K562 (cell line): ENCODE results near the gene GABPB1. TPM values are rescaled to one million over a fixed set of nuclear protein-coding genes. Genes with fewer than 3 reads are reported as not detected.

ENCODE experiments used
- ARID1B ChIP-seq: fragments of 450-650 bp; IDR thresholded peaks from 2 replicates; pipeline ENCODE4 v1.6.1; 2016; ENCODE audit warnings: antibody characterized with exemption, mild to moderate bottlenecking, inconsistent platforms
- CBFA2T3 ChIP-seq: fragments of 450-650 bp; IDR thresholded peaks from 2 replicates; pipeline ENCODE4 v1.6.1; 2017
- E2F5 ChIP-seq: sonication (generic); formaldehyde crosslinking; IDR thresholded peaks from 2 replicates; pipeline ENCODE4 v1.8.0; 2022; ENCODE audit warnings: mild to moderate bottlenecking, missing genetic modification reagents
- ETV6 ChIP-seq, 3 experiments: fragments of 150-350 bp in 1 of 3; sonication (generic) in 1 of 3; formaldehyde crosslinking in 1 of 3; IDR thresholded peaks; 2 replicates each; pipeline versions ENCODE4 v1.6.1 to v1.8.0; 2014 to 2022; ENCODE audit warnings: borderline replicate concordance in 2 of 3, low read depth in 2 of 3, antibody characterized with exemption in 1 of 3, low read length in 1 of 3, mild to moderate bottlenecking in 1 of 3, missing genetic modification reagents in 1 of 3
- FOXM1 ChIP-seq, 2 experiments: fragments of 450-650 bp in 1 of 2; sonication (generic) in 1 of 2; formaldehyde crosslinking in 1 of 2; IDR thresholded peaks; 2 replicates each; pipeline versions ENCODE4 v1.6.1 to v1.9.0; 2017 to 2022; ENCODE audit warnings: low read depth in 2 of 2, mild to moderate bottlenecking in 2 of 2, missing genetic modification reagents in 1 of 2, moderate library complexity in 1 of 2
- HBP1 ChIP-seq: fragments of 450-650 bp; formaldehyde crosslinking; IDR thresholded peaks from 2 replicates; pipeline ENCODE4 v1.4.0; 2022; ENCODE audit warnings: missing genetic modification characterization
- HNRNPL ChIP-seq: fragments of 200-400 bp; formaldehyde crosslinking; IDR thresholded peaks from 2 replicates; pipeline ENCODE4 v1.6.1; 2017; ENCODE audit warnings: low read depth, mild to moderate bottlenecking, low read length
- HNRNPUL1 ChIP-seq: fragments of 200-400 bp; formaldehyde crosslinking; IDR thresholded peaks from 2 replicates; pipeline ENCODE4 v1.6.1; 2017; ENCODE audit warnings: low read length
- NFE2 ChIP-seq: IDR thresholded peaks from 2 replicates; pipeline ENCODE4 v1.6.1; 2014; ENCODE audit warnings: antibody characterized with exemption, low read depth
- NFE2L1 ChIP-seq: fragments of 450-650 bp; IDR thresholded peaks from 2 replicates; pipeline ENCODE4 v1.6.1; 2016; ENCODE audit warnings: missing genetic modification characterization, low read depth, mild to moderate bottlenecking, missing compliant biosample characterization, moderate library complexity, borderline replicate concordance
- NR2C2 ChIP-seq, 2 experiments: fragments of 200-800 bp in 1 of 2; sonication (Bioruptor generic) in 1 of 2; sonication (generic) in 1 of 2; formaldehyde crosslinking in 1 of 2; IDR thresholded peaks; 2 replicates each; pipeline versions ENCODE4 v1.6.1 to v1.8.0; 2016 to 2022; ENCODE audit warnings: mild to moderate bottlenecking in 1 of 2, missing compliant biosample characterization in 1 of 2, missing genetic modification characterization in 1 of 2, missing genetic modification reagents in 1 of 2
- POLR2B ChIP-seq: fragments of 450-650 bp; IDR thresholded peaks from 2 replicates; pipeline ENCODE4 v1.6.1; 2018; ENCODE audit warnings: low read depth; ENCODE audit not compliant: partially characterized antibody
- RAD51 ChIP-seq: fragments of 450-650 bp; IDR thresholded peaks from 2 replicates; pipeline ENCODE4 v1.7.1; 2016; ENCODE audit warnings: low read depth, mild to moderate bottlenecking, borderline replicate concordance
- RCOR1 ChIP-seq, 2 experiments: IDR thresholded peaks; 2 replicates each; pipeline ENCODE4 v1.6.1; 2012; ENCODE audit warnings: low read depth in 2 of 2, low read length in 2 of 2, borderline replicate concordance in 1 of 2, improper control_type of control experiment in 1 of 2
- RFX5 ChIP-seq: IDR thresholded peaks from 2 replicates; pipeline ENCODE4 v1.6.1; 2011; ENCODE audit warnings: low read depth, mild to moderate bottlenecking, improper control_type of control experiment, low read length
- SMARCA4 ChIP-seq: fragments of 450-650 bp; IDR thresholded peaks from 2 replicates; pipeline ENCODE4 v1.6.1; 2016
- ZBTB7A ChIP-seq: IDR thresholded peaks from 2 replicates; pipeline ENCODE4 v1.6.1; 2011; ENCODE audit warnings: low read depth, mild to moderate bottlenecking, low read length, moderate library complexity, borderline replicate concordance; ENCODE audit not compliant: control insufficient read depth
- ZC3H11A ChIP-seq: IDR thresholded peaks from 2 replicates; pipeline ENCODE4 v1.6.1; 2012; ENCODE audit warnings: low read depth, low read length, improper control_type of control experiment
- ZNF121 ChIP-seq: sonication (generic); formaldehyde crosslinking; conservative IDR thresholded peaks from 2 replicates; pipeline ENCODE4 v1.8.0; 2022; ENCODE audit warnings: missing genetic modification reagents
- ZNF280A ChIP-seq: fragments of 450-650 bp; IDR thresholded peaks from 2 replicates; pipeline ENCODE4 v1.6.1; 2018; ENCODE audit warnings: mild to moderate bottlenecking, low read depth; ENCODE audit not compliant: partially characterized antibody
- ZNF395 ChIP-seq: fragments of 200-800 bp; sonication (Bioruptor generic); IDR thresholded peaks from 2 replicates; pipeline ENCODE4 v1.6.1; 2017; ENCODE audit warnings: missing genetic modification characterization, missing compliant biosample characterization
- ZNF780A ChIP-seq: fragments of 250-450 bp; sonication (Bioruptor Pico); IDR thresholded peaks from 2 replicates; pipeline ENCODE4 v1.5.0; 2021; ENCODE audit warnings: mild to moderate bottlenecking
- ZSCAN32 ChIP-seq: fragments of 450-650 bp; formaldehyde crosslinking; IDR thresholded peaks from 2 replicates; pipeline ENCODE4 v1.4.0; 2020; ENCODE audit warnings: mild to moderate bottlenecking, moderate library complexity
- polyA plus RNA-seq, 8 experiments: library from polyadenylated mRNA; depleted of rRNA in 4 of 8; stranded (reverse) in 5 of 8; unstranded in 3 of 8; fragments of >200 nt; fragmentation: Nextera tagmentation in 2 of 8; fragmentation: Illumina TruSeq in 1 of 8; extraction: Ambion mirVana in 2 of 8; extraction: Trizol in 1 of 8; gene quantifications; 2 replicates each; pipeline versions ENCODE4 v1.2.1 to v1.2.3, GENCODE V29; 2011 to 2014; ENCODE audit warnings: inconsistent platforms in 1 of 8, missing spikeins in 1 of 8
- total RNA-seq, 7 experiments: library from RNA; depleted of rRNA in 6 of 7; stranded (reverse); fragments of >200 nt in 6 of 7; fragmentation: Illumina TruSeq in 2 of 7; extraction: Trizol in 2 of 7; gene quantifications; 2 replicates each; pipeline versions ENCODE4 v1.2.1 to v1.2.3, GENCODE V29; 2011 to 2021; ENCODE audit warnings: low replicate concordance in 1 of 7

The GABPB1 gene
- total and polyA plus RNA-seq, 9 of the 15 experiments (the other 6 are each of a cell fraction or from before 2014, with no cell fraction given), result 11.8 to 42.3 (median 33.2) TPM

- TF ChIP-seq ZNF280A (no peak), ZBTB7A (no peak), NFE2 (peak; percentile 99), ZNF121 (CRISPR knock-in tag) (no peak), SMARCA4 (peak; percentile 60; the same call in 1 of the 2 replicates), NR2C2 (CRISPR knock-in tag; IDR thresholded peaks at IDR 0.05) (no peak), NR2C2 (tag; IDR thresholded peaks at IDR 0.05) (peak; percentile 33; the same call in 1 of the 2 replicates), ZC3H11A (no peak), ETV6 (IDR thresholded peaks at IDR 0.05; ENCODE audit: borderline replicate concordance in 1 of 2, low read depth in 2 of 2, low read length in 1 of 2) (no peak), ETV6 (CRISPR knock-in tag; IDR thresholded peaks at IDR 0.05; ENCODE audit: borderline replicate concordance) (no peak), FOXM1 (IDR thresholded peaks at IDR 0.05; ENCODE audit: low read depth) (0 out of 2 replicates have a peak, but pooled peaks have one; percentile 15), FOXM1 (CRISPR knock-in tag; IDR thresholded peaks at IDR 0.05; ENCODE audit: low read depth) (no peak), RCOR1 (IDR thresholded peaks at IDR 0.05; ENCODE audit: borderline replicate concordance in 1 of 2, low read depth in 2 of 2, low read length in 2 of 2) (peak in 1 of 2 experiments; percentile 56; a peak in 1 of 4 replicates), CBFA2T3 (peak; percentile 42; the same call in 1 of the 2 replicates), RFX5 (no peak), POLR2B (no peak), HBP1 (no peak), ZSCAN32 (CRISPR knock-in tag) (no peak), NFE2L1 (tag) (peak; percentile 93), ZNF395 (CRISPR knock-in tag) (0 out of 2 replicates have a peak, but pooled peaks have one; percentile 24), ZNF780A (CRISPR knock-in tag) (no peak), E2F5 (CRISPR knock-in tag) (no peak), HNRNPUL1 (no peak), ARID1B (peak; percentile 44; the same call in 1 of the 2 replicates), HNRNPL (no peak), RAD51 (no peak)
These were observed 119.2 kb downstream of the GABPB1 start (continued) for GRCh38 chr15:50235794-50236193.
